ENCODE data around the gene LNX1.

DNA sequence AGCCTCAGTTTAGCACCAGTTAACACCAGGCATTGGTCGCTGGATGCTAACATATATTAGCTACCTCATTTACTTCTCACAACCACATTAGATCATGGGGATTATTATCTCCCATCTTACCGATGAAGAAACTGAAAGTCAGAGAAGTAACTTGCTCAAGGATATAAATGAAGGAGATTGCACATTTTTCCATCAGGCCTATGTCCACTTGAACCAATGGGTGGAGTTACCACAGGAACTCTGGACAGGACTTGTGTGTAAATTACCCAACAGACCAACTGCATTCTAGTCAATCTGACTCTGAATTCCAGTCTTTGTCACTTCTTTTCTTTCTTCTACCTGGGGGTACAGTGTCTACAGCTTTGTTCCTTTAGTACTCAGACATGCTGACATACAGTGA lies 1.8 kb downstream of the LNX1 start:
- TF ChIP-seq POLR2A (IDR thresholded peaks at IDR 0.05; ENCODE audit: low read length), result no peak
- TF ChIP-seq REST (IDR thresholded peaks at IDR 0.05), result no peak
- TF ChIP-seq, protein P1, sequence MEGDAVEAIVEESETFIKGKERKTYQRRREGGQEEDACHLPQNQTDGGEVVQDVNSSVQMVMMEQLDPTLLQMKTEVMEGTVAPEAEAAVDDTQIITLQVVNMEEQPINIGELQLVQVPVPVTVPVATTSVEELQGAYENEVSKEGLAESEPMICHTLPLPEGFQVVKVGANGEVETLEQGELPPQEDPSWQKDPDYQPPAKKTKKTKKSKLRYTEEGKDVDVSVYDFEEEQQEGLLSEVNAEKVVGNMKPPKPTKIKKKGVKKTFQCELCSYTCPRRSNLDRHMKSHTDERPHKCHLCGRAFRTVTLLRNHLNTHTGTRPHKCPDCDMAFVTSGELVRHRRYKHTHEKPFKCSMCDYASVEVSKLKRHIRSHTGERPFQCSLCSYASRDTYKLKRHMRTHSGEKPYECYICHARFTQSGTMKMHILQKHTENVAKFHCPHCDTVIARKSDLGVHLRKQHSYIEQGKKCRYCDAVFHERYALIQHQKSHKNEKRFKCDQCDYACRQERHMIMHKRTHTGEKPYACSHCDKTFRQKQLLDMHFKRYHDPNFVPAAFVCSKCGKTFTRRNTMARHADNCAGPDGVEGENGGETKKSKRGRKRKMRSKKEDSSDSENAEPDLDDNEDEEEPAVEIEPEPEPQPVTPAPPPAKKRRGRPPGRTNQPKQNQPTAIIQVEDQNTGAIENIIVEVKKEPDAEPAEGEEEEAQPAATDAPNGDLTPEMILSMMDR (IDR thresholded peaks at IDR 0.05), result no peak
- no peak for TF ChIP-seq EP300 (IDR thresholded peaks at IDR 0.05)
- no peak for TF ChIP-seq JUN (IDR thresholded peaks at IDR 0.05)
- no peak for TF ChIP-seq BCL3 (IDR thresholded peaks at IDR 0.05)
- no peak for TF ChIP-seq GATA3 (IDR thresholded peaks at IDR 0.05; ENCODE audit: borderline replicate concordance)
- no peak for TF ChIP-seq RFX5 (IDR thresholded peaks at IDR 0.05)
- TF ChIP-seq RAD21 (conservative IDR thresholded peaks at IDR 0.05 in 1 of 2, IDR thresholded peaks at IDR 0.05 in 1 of 2), result no peak
- no peak for TF ChIP-seq EHF (CRISPR knock-in tag; IDR thresholded peaks at IDR 0.05)
- no peak for TF ChIP-seq NR3C1 (IDR thresholded peaks at IDR 0.05)
- no peak for TF ChIP-seq MAX (IDR thresholded peaks at IDR 0.05)
- TF ChIP-seq HDAC2 (IDR thresholded peaks at IDR 0.05), result no peak
- TF ChIP-seq SREBF2 (IDR thresholded peaks at IDR 0.05), result no peak
